ENCODE measurements around the gene GPC4. TPM values are rescaled to one million over a fixed set of nuclear protein-coding genes. Genes with fewer than 3 reads are reported as not detected.
A peak's percentile ranks its signal among the peaks of the same experiment; 100 is the strongest.
"Not testable (repeated sequence)": the region's sequence is repeated elsewhere in the genome, so short reads cannot be mapped to it uniquely, and the experiment has no call there.

The GPC4 gene
- total RNA-seq, 2 donors from 2014 or later: 21.3 to 28.4 TPM

DNA sequence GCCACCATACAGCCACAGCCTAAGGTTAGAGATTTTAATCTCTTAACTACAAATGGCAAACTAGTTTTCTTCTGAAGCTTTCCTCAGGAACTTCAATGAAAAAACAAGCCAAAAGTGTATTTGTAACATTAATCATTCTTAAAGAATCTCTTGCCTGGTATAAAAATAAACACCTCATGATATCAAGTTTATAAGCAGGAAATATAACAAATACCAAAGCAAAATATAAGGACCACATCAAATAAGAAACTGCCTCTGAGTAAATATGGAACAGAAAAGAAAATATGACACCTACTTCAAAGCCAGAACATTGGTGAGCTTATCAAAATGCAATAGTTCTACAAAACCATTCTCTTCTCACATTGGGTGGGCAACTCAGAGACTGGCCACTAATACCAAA lies 89.9 kb downstream of the GPC4 start:
- Histone ChIP-seq H3K4me1 (ENCODE audit: control insufficient read depth in 1 of 2, low read depth in 2 of 2) (peaks cover 7 to 34% of the 10 kb centered on the region in 2 donors), H3K27me3 (replicated peaks; ENCODE audit: insufficient read depth) (no peaks in the 10 kb centered on the region), H3K36me3 (no peaks in the 10 kb centered on the region), H3K27ac (peak overlapping the region in 1 of 2 donors; percentile 21), H3K4me3 (no peak overlapping the region), H3K9me3 (no peaks in the 10 kb centered on the region)
- DNase-seq (ENCODE audit: low spot score) (no peak), ATAC-seq (ENCODE audit: insufficient number of reproducible peaks, low FRiP score, low read depth) (no peak)
- TF ChIP-seq, protein P1, sequence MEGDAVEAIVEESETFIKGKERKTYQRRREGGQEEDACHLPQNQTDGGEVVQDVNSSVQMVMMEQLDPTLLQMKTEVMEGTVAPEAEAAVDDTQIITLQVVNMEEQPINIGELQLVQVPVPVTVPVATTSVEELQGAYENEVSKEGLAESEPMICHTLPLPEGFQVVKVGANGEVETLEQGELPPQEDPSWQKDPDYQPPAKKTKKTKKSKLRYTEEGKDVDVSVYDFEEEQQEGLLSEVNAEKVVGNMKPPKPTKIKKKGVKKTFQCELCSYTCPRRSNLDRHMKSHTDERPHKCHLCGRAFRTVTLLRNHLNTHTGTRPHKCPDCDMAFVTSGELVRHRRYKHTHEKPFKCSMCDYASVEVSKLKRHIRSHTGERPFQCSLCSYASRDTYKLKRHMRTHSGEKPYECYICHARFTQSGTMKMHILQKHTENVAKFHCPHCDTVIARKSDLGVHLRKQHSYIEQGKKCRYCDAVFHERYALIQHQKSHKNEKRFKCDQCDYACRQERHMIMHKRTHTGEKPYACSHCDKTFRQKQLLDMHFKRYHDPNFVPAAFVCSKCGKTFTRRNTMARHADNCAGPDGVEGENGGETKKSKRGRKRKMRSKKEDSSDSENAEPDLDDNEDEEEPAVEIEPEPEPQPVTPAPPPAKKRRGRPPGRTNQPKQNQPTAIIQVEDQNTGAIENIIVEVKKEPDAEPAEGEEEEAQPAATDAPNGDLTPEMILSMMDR (IDR thresholded peaks at IDR 0.05): no peak

DNA sequence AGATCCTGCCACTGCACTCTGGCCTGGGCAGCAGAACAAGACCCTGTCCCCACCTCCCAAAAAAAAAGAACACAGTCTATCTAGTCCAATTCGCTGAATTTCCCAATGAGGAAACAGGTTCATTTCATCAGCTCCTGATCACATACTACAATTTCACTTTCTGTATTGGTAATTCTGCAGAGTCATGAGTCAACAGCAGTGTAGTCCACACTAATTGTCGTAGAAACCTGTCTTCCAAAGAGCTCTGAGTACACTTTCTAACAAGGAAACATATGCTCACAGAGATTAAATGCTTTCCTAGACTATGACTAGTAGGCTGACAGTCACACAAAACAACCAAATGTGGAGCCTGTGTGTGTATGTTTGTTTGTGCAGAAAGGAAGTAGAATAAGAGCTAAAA lies 91.9 kb downstream of the GPC4 start:
- H3K27ac ChIP-seq: peak overlapping the region in 1 of 2 donors; percentile 26
- peaks cover 0 to 26% of the 10 kb centered on the region in 2 donors for H3K4me1 ChIP-seq (ENCODE audit: control insufficient read depth in 1 of 2, low read depth in 2 of 2)

DNA sequence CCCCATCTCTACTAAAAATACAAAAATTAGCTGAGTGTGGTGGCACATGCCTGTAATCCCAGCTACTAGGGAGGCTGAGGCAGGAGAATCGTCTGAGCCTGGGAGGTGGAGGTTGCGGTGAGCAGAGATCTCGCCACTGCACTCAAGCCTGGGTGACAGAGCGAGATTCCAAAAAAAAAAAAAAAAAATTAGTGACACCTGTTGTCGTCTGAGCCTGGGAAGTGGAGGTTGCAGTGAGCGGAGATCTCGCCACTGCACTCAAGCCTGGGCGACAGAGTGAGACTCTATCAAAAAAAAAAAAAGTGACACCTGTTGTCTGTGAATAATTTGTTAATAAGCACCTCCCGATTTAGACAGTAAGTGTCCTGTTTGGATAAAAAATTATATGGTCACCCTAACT lies 93.0 kb downstream of the GPC4 start:
- peaks cover 0 to 23% of the 10 kb centered on the region in 2 donors for H3K4me1 ChIP-seq (ENCODE audit: control insufficient read depth in 1 of 2, low read depth in 2 of 2)
- not testable (repeated sequence) for ATAC-seq (ENCODE audit: insufficient number of reproducible peaks, low FRiP score, low read depth); H3K27ac ChIP-seq; H3K27me3 ChIP-seq (replicated peaks; ENCODE audit: insufficient read depth); H3K4me3 ChIP-seq; DNase-seq (ENCODE audit: low spot score); H3K9me3 ChIP-seq; H3K36me3 ChIP-seq

More for the DNA sequence above, 91.9 kb downstream of the GPC4 start:
- H3K4me3 ChIP-seq: no peak overlapping the region
- DNase-seq (ENCODE audit: low spot score) (no peak), ATAC-seq (ENCODE audit: insufficient number of reproducible peaks, low FRiP score, low read depth) (no peak)
- H3K9me3 ChIP-seq: no peaks in the 10 kb centered on the region
- no peaks in the 10 kb centered on the region for H3K36me3 ChIP-seq
- TF ChIP-seq, protein P1 (IDR thresholded peaks at IDR 0.05): no peak
- no peaks in the 10 kb centered on the region for H3K27me3 ChIP-seq (replicated peaks; ENCODE audit: insufficient read depth)

DNA sequence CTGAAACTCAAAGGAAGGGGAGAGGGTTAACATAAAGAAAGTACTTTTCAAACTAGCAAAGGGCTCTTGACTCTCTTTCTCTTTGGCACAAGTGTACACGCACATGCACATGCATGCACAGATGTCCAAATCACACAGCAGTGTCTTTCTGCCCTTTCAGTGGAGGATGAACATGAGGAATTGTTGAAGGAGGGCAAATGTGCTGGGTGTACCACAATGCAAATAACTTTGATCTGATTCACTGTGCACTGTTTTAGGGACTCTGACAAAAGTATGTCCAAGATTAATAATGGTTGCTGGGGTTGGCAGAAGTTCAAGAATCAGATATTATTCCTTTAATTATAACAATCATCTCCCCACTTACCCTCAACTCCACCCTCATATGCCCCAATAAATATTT lies 93.8 kb downstream of the GPC4 start:
- TF ChIP-seq, protein P1 (IDR thresholded peaks at IDR 0.05): no peak
- Histone ChIP-seq H3K4me1 (ENCODE audit: control insufficient read depth in 1 of 2, low read depth in 2 of 2) (peaks cover 0 to 23% of the 10 kb centered on the region in 2 donors), H3K27ac (no peak overlapping the region), H3K27me3 (replicated peaks; ENCODE audit: insufficient read depth) (no peaks in the 10 kb centered on the region), H3K36me3 (no peaks in the 10 kb centered on the region), H3K4me3 (no peak overlapping the region), H3K9me3 (no peaks in the 10 kb centered on the region)
- DNase-seq (ENCODE audit: low spot score) (no peak), ATAC-seq (ENCODE audit: insufficient number of reproducible peaks, low FRiP score, low read depth) (no peak)

DNA sequence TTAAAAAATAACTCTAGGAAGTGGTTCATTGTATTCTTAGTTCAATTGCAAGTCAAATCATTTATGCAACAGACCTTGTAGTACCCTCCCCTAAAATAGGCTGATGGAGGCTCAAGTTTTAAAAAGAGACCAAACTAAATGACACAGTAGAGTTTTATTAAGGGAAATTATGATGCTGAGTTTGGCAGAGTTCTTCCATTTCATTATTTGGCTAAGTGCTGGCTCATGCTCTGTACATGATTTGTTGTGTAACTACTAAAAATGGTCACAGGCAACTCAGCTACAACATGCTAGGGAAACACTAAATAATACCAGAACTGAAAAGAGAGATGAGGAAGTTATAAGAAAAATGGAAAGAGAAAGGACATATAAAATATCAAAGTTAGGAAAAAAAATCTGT lies 101.0 kb downstream of the GPC4 start:
- DNase-seq (ENCODE audit: low spot score): no peak
- Histone ChIP-seq H3K27ac (peak overlapping the region in 1 of 2 donors; percentile 28), H3K4me3 (no peak overlapping the region), H3K4me1 (ENCODE audit: control insufficient read depth in 1 of 2, low read depth in 2 of 2) (peaks cover 0 to 8% of the 10 kb centered on the region in 2 donors), H3K36me3 (no peaks in the 10 kb centered on the region), H3K27me3 (replicated peaks; ENCODE audit: insufficient read depth) (no peaks in the 10 kb centered on the region), H3K9me3 (no peaks in the 10 kb centered on the region)
- TF ChIP-seq, protein P1 (IDR thresholded peaks at IDR 0.05): no peak
- ATAC-seq (ENCODE audit: insufficient number of reproducible peaks, low FRiP score, low read depth): no peak

DNA sequence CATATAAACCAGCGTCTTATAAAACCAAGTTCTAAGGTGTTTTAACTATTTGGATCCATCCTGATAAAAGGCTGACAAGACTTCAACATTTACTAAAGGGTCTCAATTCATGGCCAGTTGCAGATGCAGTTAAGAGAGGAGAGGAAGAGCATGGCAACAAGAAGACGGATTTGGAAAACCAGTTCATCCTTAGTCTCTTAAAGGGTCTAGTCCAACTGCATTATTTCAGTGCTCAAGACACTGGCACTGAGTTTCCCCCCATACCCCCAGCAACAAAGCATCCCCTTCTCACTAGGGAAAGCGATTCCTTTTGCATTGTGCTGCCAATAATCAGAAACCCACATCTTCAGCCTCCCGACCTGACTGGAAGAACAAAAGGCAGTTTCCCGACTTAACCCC lies 106.8 kb downstream of the GPC4 start:
- no peak for DNase-seq (ENCODE audit: low spot score)

More for the DNA sequence above, 106.8 kb downstream of the GPC4 start:
- Histone ChIP-seq H3K36me3 (no peaks in the 10 kb centered on the region), H3K27ac (no peak overlapping the region), H3K9me3 (no peaks in the 10 kb centered on the region), H3K27me3 (replicated peaks; ENCODE audit: insufficient read depth) (no peaks in the 10 kb centered on the region), H3K4me1 (ENCODE audit: control insufficient read depth in 1 of 2, low read depth in 2 of 2) (peaks cover 0 to 12% of the 10 kb centered on the region in 2 donors), H3K4me3 (no peak overlapping the region)
- no peak for ATAC-seq (ENCODE audit: insufficient number of reproducible peaks, low FRiP score, low read depth)
- TF ChIP-seq, protein P1 (IDR thresholded peaks at IDR 0.05): no peak

Measured in thoracic aorta (tissue), 2 donors.